Astrocyte (in vitro differentiated cells and primary cell): Measurements from ENCODE around the gene WIZ. TPM values are rescaled to one million over a fixed set of nuclear protein-coding genes. Genes with fewer than 3 reads are reported as not detected.
A peak's percentile ranks its signal among the peaks of the same experiment; 100 is the strongest.

ENCODE experiments used
- DNase-seq: peaks from one replicate; pipeline ENCODE4 v3.0.0-alpha.2; 2010; ENCODE audit warnings: low read depth
- FAIRE-seq: peaks from 2 replicates; lab custom pipeline; 2011; peaks lifted over from hg19 to GRCh38; lab: Jason Lieb, UNC
- H2AFZ ChIP-seq: 2 replicates; pipeline ENCODE4 v1.6.0; 2012; ENCODE audit warnings: low read depth, low read length, inconsistent platforms
- H3K27ac ChIP-seq: 2 replicates; pipeline ENCODE4 v1.5.1; 2011; ENCODE audit warnings: low read depth, low read length, inconsistent platforms
- H3K27me3 ChIP-seq: 2 replicates; pipeline ENCODE4 v1.6.0; 2011; ENCODE audit warnings: low read length, inconsistent platforms; ENCODE audit not compliant: insufficient read depth
- H3K36me3 ChIP-seq: 2 replicates; pipeline ENCODE4 v1.5.1; 2011; ENCODE audit warnings: low read length, inconsistent platforms; ENCODE audit not compliant: insufficient read depth
- H3K4me1 ChIP-seq: 2 replicates; pipeline ENCODE4 v1.5.1; 2011; ENCODE audit warnings: low read length, inconsistent platforms; ENCODE audit not compliant: insufficient read depth
- H3K4me2 ChIP-seq: 2 replicates; pipeline ENCODE4 v1.6.0; 2012; ENCODE audit warnings: low read length, inconsistent platforms
- H3K4me3 ChIP-seq: 2 replicates; pipeline ENCODE4 v1.5.1; 2011; ENCODE audit warnings: low read depth, mild to moderate bottlenecking, low read length, inconsistent platforms; ENCODE audit not compliant: insufficient read depth
- H3K79me2 ChIP-seq: 2 replicates; pipeline ENCODE4 v1.6.0; 2012; ENCODE audit warnings: mild to moderate bottlenecking, low read length, inconsistent platforms; ENCODE audit not compliant: insufficient read depth
- H3K9ac ChIP-seq: 2 replicates; pipeline ENCODE4 v1.6.0; 2012; ENCODE audit warnings: mild to moderate bottlenecking, low read length, inconsistent platforms
- H3K9me3 ChIP-seq: 2 replicates; pipeline ENCODE4 v1.5.1; 2012; ENCODE audit warnings: low read depth, mild to moderate bottlenecking, low read length, inconsistent platforms; ENCODE audit not compliant: insufficient read depth
- H4K20me1 ChIP-seq: 2 replicates; pipeline ENCODE4 v1.6.0; 2012; ENCODE audit warnings: low read length, inconsistent platforms; ENCODE audit not compliant: insufficient read depth
- H3K27ac Mint-ChIP-seq: one replicate; pipeline ENCODE4 v1.8.0; 2021; ENCODE audit warnings: mild to moderate bottlenecking, mixed read lengths; ENCODE audit not compliant: unreplicated experiment
- H3K27me3 Mint-ChIP-seq: one replicate; pipeline ENCODE4 v1.8.0; 2021; ENCODE audit warnings: low read depth, mixed read lengths; ENCODE audit not compliant: unreplicated experiment
- H3K36me3 Mint-ChIP-seq: one replicate; pipeline ENCODE4 v1.8.0; 2021; ENCODE audit warnings: low read depth, mixed read lengths; ENCODE audit not compliant: unreplicated experiment
- H3K4me1 Mint-ChIP-seq: one replicate; pipeline ENCODE4 v1.8.0; 2021; ENCODE audit warnings: low read depth, mixed read lengths; ENCODE audit not compliant: unreplicated experiment
- H3K4me3 Mint-ChIP-seq: one replicate; pipeline ENCODE4 v1.8.0; 2021; ENCODE audit warnings: mild to moderate bottlenecking, moderate library complexity, mixed read lengths; ENCODE audit not compliant: unreplicated experiment
- H3K9me3 Mint-ChIP-seq: one replicate; pipeline ENCODE4 v1.8.0; 2021; ENCODE audit warnings: mild to moderate bottlenecking, mixed read lengths; ENCODE audit not compliant: unreplicated experiment
- CTCF ChIP-seq: IDR thresholded peaks from 2 replicates; pipeline ENCODE4 v1.5.1; 2011; ENCODE audit warnings: low read depth, mild to moderate bottlenecking, inconsistent platforms, low read length, moderate library complexity; ENCODE audit not compliant: insufficient read depth
- EZH2 ChIP-seq: IDR thresholded peaks from 2 replicates; pipeline ENCODE4 v1.6.1; 2012; ENCODE audit warnings: mild to moderate bottlenecking, low read length, inconsistent platforms; ENCODE audit not compliant: insufficient read depth
- total RNA-seq: library from RNA; stranded (reverse); gene quantifications from 2 replicates; pipeline ENCODE4 v1.2.1, GENCODE V29; 2021

The WIZ gene
- total RNA-seq, 1 donor from 2014 or later = 43.8 TPM

- no peaks in the 10 kb centered on the region for H3K27me3 ChIP-seq
- H3K27me3 Mint-ChIP-seq = peaks cover 1% of the 10 kb centered on the region
- DNase-seq = no peak
- no peak overlapping the region for H3K4me3 ChIP-seq
- H3K4me1 Mint-ChIP-seq = no peaks in the 10 kb centered on the region
- no peaks in the 10 kb centered on the region for H3K9me3 ChIP-seq
- no peaks in the 10 kb centered on the region for H3K4me1 ChIP-seq
- no peak overlapping the region for H2AFZ ChIP-seq
- no peaks in the 10 kb centered on the region for H3K79me2 ChIP-seq
- peak overlapping the region; percentile 44 for H3K27ac Mint-ChIP-seq
- no peak overlapping the region for H3K4me3 Mint-ChIP-seq
- H3K36me3 Mint-ChIP-seq = no peaks in the 10 kb centered on the region
- H4K20me1 ChIP-seq = no peaks in the 10 kb centered on the region
- no peak overlapping the region for H3K4me2 ChIP-seq
- no peak for TF ChIP-seq EZH2
- TF ChIP-seq CTCF = no peak
- H3K27ac ChIP-seq = no peak overlapping the region
- FAIRE-seq = no peak
- H3K36me3 ChIP-seq = no peaks in the 10 kb centered on the region
- H3K9ac ChIP-seq = no peak overlapping the region
- H3K9me3 Mint-ChIP-seq = peaks cover 15% of the 10 kb centered on the region
Observed at GRCh38 chr19:15498156-15498858, 48.6 kb upstream of the WIZ start.

GRCh38 chr19:15495151-15495550, 45.4 kb upstream of the WIZ start:
- no peak overlapping the region for H3K4me2 ChIP-seq
- no peak for FAIRE-seq
- Mint-ChIP-seq H3K27me3 (no peaks in the 10 kb centered on the region), H3K27ac (no peak overlapping the region), H3K9me3 (peaks cover 11% of the 10 kb centered on the region), H3K4me3 (no peak overlapping the region), H3K36me3 (no peaks in the 10 kb centered on the region), H3K4me1 (no peaks in the 10 kb centered on the region)
- TF ChIP-seq CTCF (no peak), EZH2 (no peak)
- no peak overlapping the region for H3K27ac ChIP-seq
- no peaks in the 10 kb centered on the region for H3K36me3 ChIP-seq
- no peak overlapping the region for H2AFZ ChIP-seq
- no peak for DNase-seq
- H3K79me2 ChIP-seq = no peaks in the 10 kb centered on the region
- no peak overlapping the region for H3K4me3 ChIP-seq
- no peaks in the 10 kb centered on the region for H3K9me3 ChIP-seq
- H3K4me1 ChIP-seq = no peaks in the 10 kb centered on the region
- H3K9ac ChIP-seq = no peak overlapping the region
- H4K20me1 ChIP-seq = no peaks in the 10 kb centered on the region
- H3K27me3 ChIP-seq = no peaks in the 10 kb centered on the region

- Mint-ChIP-seq H3K4me1 (no peaks in the 10 kb centered on the region), H3K4me3 (no peak overlapping the region), H3K9me3 (peaks cover 5% of the 10 kb centered on the region), H3K27ac (no peak overlapping the region), H3K36me3 (no peaks in the 10 kb centered on the region), H3K27me3 (no peaks in the 10 kb centered on the region)
- Histone ChIP-seq H4K20me1 (no peaks in the 10 kb centered on the region), H3K79me2 (no peaks in the 10 kb centered on the region), H3K4me2 (no peak overlapping the region), H3K4me1 (no peaks in the 10 kb centered on the region), H3K9ac (no peak overlapping the region), H3K36me3 (no peaks in the 10 kb centered on the region), H2AFZ (no peak overlapping the region), H3K4me3 (no peak overlapping the region), H3K27ac (no peak overlapping the region), H3K27me3 (no peaks in the 10 kb centered on the region), H3K9me3 (no peaks in the 10 kb centered on the region)
- no peak for DNase-seq
- FAIRE-seq = no peak
- TF ChIP-seq EZH2 (no peak), CTCF (no peak)
Observed at GRCh38 chr19:15488489-15489226, 38.9 kb upstream of the WIZ start.
